ENCODE data around the gene THAP5.

THAP5 gene

GRCh38 chr7:108585843-108586242 lies 16.3 kb upstream of the THAP5 start:
- Histone ChIP-seq H3K9me3 (ENCODE audit: control extremely low read depth in 1 of 5, control insufficient read depth in 4 of 5, insufficient read depth in 2 of 5, low read depth in 1 of 5, low read length in 4 of 5) (no peaks in the 10 kb centered on the region), H3K4me1 (ENCODE audit: control extremely low read depth in 1 of 4, control insufficient read depth in 4 of 4, insufficient read depth in 4 of 4, low read length in 3 of 4) (no peaks in the 10 kb centered on the region), H3K27me3 (replicated peaks in 2 of 5; ENCODE audit: control insufficient read depth in 4 of 5, insufficient read depth in 5 of 5, low read length in 4 of 5) (no peaks in the 10 kb centered on the region), H3K27ac (ENCODE audit: insufficient read depth in 1 of 2, low read depth in 1 of 2, low read length in 2 of 2, poor library complexity in 1 of 2, severe bottlenecking in 2 of 2) (no peak overlapping the region), H3K36me3 (ENCODE audit: control insufficient read depth in 4 of 4, insufficient read depth in 4 of 4, low read length in 3 of 4) (no peaks in the 10 kb centered on the region), H3K4me3 (ENCODE audit: control insufficient read depth in 1 of 7, extremely low read depth in 1 of 7, insufficient read depth in 4 of 7, low read depth in 2 of 7, low read length in 6 of 7) (no peak overlapping the region)
- WGBS (ENCODE audit: insufficient coverage), result 100% methylated on average over 1 of the region's 2 CpGs
- ChIA-PET POLR2A (no interaction called here), CTCF (interaction anchor here (1.2 kb wide), 1 partner anchor 8 kb away, joined by 3 read pairs; no protein-coding TSS in a partner anchor)
- no peak for DNase-seq

GRCh38 chr7:108584211-108584610 lies 14.7 kb upstream of the THAP5 start:
- no peaks in the 10 kb centered on the region for H3K27me3 ChIP-seq (replicated peaks in 2 of 5; ENCODE audit: control insufficient read depth in 4 of 5, insufficient read depth in 5 of 5, low read length in 4 of 5)
- ChIA-PET POLR2A (no interaction called here), CTCF (no interaction called here)
- H3K4me3 ChIP-seq (ENCODE audit: control insufficient read depth in 1 of 7, extremely low read depth in 1 of 7, insufficient read depth in 4 of 7, low read depth in 2 of 7, low read length in 6 of 7), result no peak overlapping the region
- DNase-seq, result no peak
- H3K27ac ChIP-seq (ENCODE audit: insufficient read depth in 1 of 2, low read depth in 1 of 2, low read length in 2 of 2, poor library complexity in 1 of 2, severe bottlenecking in 2 of 2), result no peak overlapping the region
- peaks cover 0 to 13% (median 9%) of the 10 kb centered on the region in 5 experiments for H3K9me3 ChIP-seq (ENCODE audit: control extremely low read depth in 1 of 5, control insufficient read depth in 4 of 5, insufficient read depth in 2 of 5, low read depth in 1 of 5, low read length in 4 of 5)
- peaks cover 0 to 11% (median 4%) of the 10 kb centered on the region in 4 experiments for H3K36me3 ChIP-seq (ENCODE audit: control insufficient read depth in 4 of 4, insufficient read depth in 4 of 4, low read length in 3 of 4)
- no peaks in the 10 kb centered on the region for H3K4me1 ChIP-seq (ENCODE audit: control extremely low read depth in 1 of 4, control insufficient read depth in 4 of 4, insufficient read depth in 4 of 4, low read length in 3 of 4)
- WGBS (ENCODE audit: insufficient coverage), result no CpG with 5 or more reads among the region's 1 CpG

- 100% methylated on average over 1 of the region's 4 CpGs for WGBS (ENCODE audit: insufficient coverage)
- DNase-seq, result no peak
- H3K27ac ChIP-seq (ENCODE audit: insufficient read depth in 1 of 2, low read depth in 1 of 2, low read length in 2 of 2, poor library complexity in 1 of 2, severe bottlenecking in 2 of 2), result no peak overlapping the region
- peaks cover 0 to 16% (median 13%) of the 10 kb centered on the region in 5 experiments for H3K9me3 ChIP-seq (ENCODE audit: control extremely low read depth in 1 of 5, control insufficient read depth in 4 of 5, insufficient read depth in 2 of 5, low read depth in 1 of 5, low read length in 4 of 5)
- H3K4me3 ChIP-seq (ENCODE audit: control insufficient read depth in 1 of 7, extremely low read depth in 1 of 7, insufficient read depth in 4 of 7, low read depth in 2 of 7, low read length in 6 of 7), result no peak overlapping the region
- ChIA-PET POLR2A (no interaction called here), CTCF (no interaction called here)
- peaks cover 0 to 19% (median 5%) of the 10 kb centered on the region in 4 experiments for H3K36me3 ChIP-seq (ENCODE audit: control insufficient read depth in 4 of 4, insufficient read depth in 4 of 4, low read length in 3 of 4)
- no peaks in the 10 kb centered on the region for H3K27me3 ChIP-seq (replicated peaks in 2 of 5; ENCODE audit: control insufficient read depth in 4 of 5, insufficient read depth in 5 of 5, low read length in 4 of 5)
- no peaks in the 10 kb centered on the region for H3K4me1 ChIP-seq (ENCODE audit: control extremely low read depth in 1 of 4, control insufficient read depth in 4 of 4, insufficient read depth in 4 of 4, low read length in 3 of 4)
These were observed 12.4 kb upstream of the THAP5 start for GRCh38 chr7:108581655-108582491.

GRCh38 chr7:108580298-108580697 lies 10.8 kb upstream of the THAP5 start:
- CTCF ChIA-PET, result no interaction called here
- 77% methylated on average over 5 of the region's 6 CpGs for WGBS (ENCODE audit: insufficient coverage)
- no peak overlapping the region for H3K27ac ChIP-seq (ENCODE audit: insufficient read depth in 1 of 2, low read depth in 1 of 2, low read length in 2 of 2, poor library complexity in 1 of 2, severe bottlenecking in 2 of 2)
- H3K36me3 ChIP-seq (ENCODE audit: control insufficient read depth in 4 of 4, insufficient read depth in 4 of 4, low read length in 3 of 4), result peaks cover 0 to 19% (median 6%) of the 10 kb centered on the region in 4 experiments
- H3K9me3 ChIP-seq (ENCODE audit: control extremely low read depth in 1 of 5, control insufficient read depth in 4 of 5, insufficient read depth in 2 of 5, low read depth in 1 of 5, low read length in 4 of 5), result peaks cover 0 to 16% (median 13%) of the 10 kb centered on the region in 5 experiments
- H3K27me3 ChIP-seq (replicated peaks in 2 of 5; ENCODE audit: control insufficient read depth in 4 of 5, insufficient read depth in 5 of 5, low read length in 4 of 5), result no peaks in the 10 kb centered on the region
- POLR2A ChIA-PET, result no interaction called here
- H3K4me1 ChIP-seq (ENCODE audit: control extremely low read depth in 1 of 4, control insufficient read depth in 4 of 4, insufficient read depth in 4 of 4, low read length in 3 of 4), result no peaks in the 10 kb centered on the region
- H3K4me3 ChIP-seq (ENCODE audit: control insufficient read depth in 1 of 7, extremely low read depth in 1 of 7, insufficient read depth in 4 of 7, low read depth in 2 of 7, low read length in 6 of 7), result no peak overlapping the region
- no peak for DNase-seq

GRCh38 chr7:108578937-108579336 lies 9.4 kb upstream of the THAP5 start:
- 100% methylated on average over 6 of the region's 7 CpGs for whole genome bisulfite sequencing (ENCODE audit: insufficient coverage)
- ChIA-PET CTCF (interaction anchor here (0.6 kb wide), 1 partner anchor 27 kb away, joined by 3 read pairs; no protein-coding TSS in a partner anchor), POLR2A (no interaction called here)
- Histone ChIP-seq H3K27ac (ENCODE audit: insufficient read depth in 1 of 2, low read depth in 1 of 2, low read length in 2 of 2, poor library complexity in 1 of 2, severe bottlenecking in 2 of 2) (no peak overlapping the region), H3K4me3 (ENCODE audit: control insufficient read depth in 1 of 7, extremely low read depth in 1 of 7, insufficient read depth in 4 of 7, low read depth in 2 of 7, low read length in 6 of 7) (no peak overlapping the region), H3K9me3 (ENCODE audit: control extremely low read depth in 1 of 5, control insufficient read depth in 4 of 5, insufficient read depth in 2 of 5, low read depth in 1 of 5, low read length in 4 of 5) (peaks cover 0 to 16% (median 13%) of the 10 kb centered on the region in 5 experiments), H3K4me1 (ENCODE audit: control extremely low read depth in 1 of 4, control insufficient read depth in 4 of 4, insufficient read depth in 4 of 4, low read length in 3 of 4) (no peaks in the 10 kb centered on the region), H3K36me3 (ENCODE audit: control insufficient read depth in 4 of 4, insufficient read depth in 4 of 4, low read length in 3 of 4) (peaks cover 0 to 30% (median 13%) of the 10 kb centered on the region in 4 experiments), H3K27me3 (replicated peaks in 2 of 5; ENCODE audit: control insufficient read depth in 4 of 5, insufficient read depth in 5 of 5, low read length in 4 of 5) (no peaks in the 10 kb centered on the region)
- no peak for DNase-seq

- peaks cover 0 to 16% (median 13%) of the 10 kb centered on the region in 5 experiments for H3K9me3 ChIP-seq (ENCODE audit: control extremely low read depth in 1 of 5, control insufficient read depth in 4 of 5, insufficient read depth in 2 of 5, low read depth in 1 of 5, low read length in 4 of 5)
- peaks cover 0 to 35% (median 18%) of the 10 kb centered on the region in 4 experiments for H3K36me3 ChIP-seq (ENCODE audit: control insufficient read depth in 4 of 4, insufficient read depth in 4 of 4, low read length in 3 of 4)
- peaks cover 0 to 8% (median 5%) of the 10 kb centered on the region in 4 experiments for H3K4me1 ChIP-seq (ENCODE audit: control extremely low read depth in 1 of 4, control insufficient read depth in 4 of 4, insufficient read depth in 4 of 4, low read length in 3 of 4)
- ChIA-PET CTCF (interaction anchor here (1.5 kb wide), 1 partner anchor 53 kb away, joined by 3 read pairs; no protein-coding TSS in a partner anchor), POLR2A (no interaction called here)
- no peaks in the 10 kb centered on the region for H3K27me3 ChIP-seq (replicated peaks in 2 of 5; ENCODE audit: control insufficient read depth in 4 of 5, insufficient read depth in 5 of 5, low read length in 4 of 5)
- WGBS (ENCODE audit: insufficient coverage), result 100% methylated on average over 1 of the region's 1 CpG
- no peak overlapping the region for H3K4me3 ChIP-seq (ENCODE audit: control insufficient read depth in 1 of 7, extremely low read depth in 1 of 7, insufficient read depth in 4 of 7, low read depth in 2 of 7, low read length in 6 of 7)
- DNase-seq, result no peak
- H3K27ac ChIP-seq (ENCODE audit: insufficient read depth in 1 of 2, low read depth in 1 of 2, low read length in 2 of 2, poor library complexity in 1 of 2, severe bottlenecking in 2 of 2), result no peak overlapping the region
These were observed 6.6 kb upstream of the THAP5 start for GRCh38 chr7:108576116-108576515.

- H3K36me3 ChIP-seq (ENCODE audit: control insufficient read depth in 4 of 4, insufficient read depth in 4 of 4, low read length in 3 of 4), result peaks cover 0 to 33% (median 18%) of the 10 kb centered on the region in 4 experiments
- H3K27me3 ChIP-seq (replicated peaks in 2 of 5; ENCODE audit: control insufficient read depth in 4 of 5, insufficient read depth in 5 of 5, low read length in 4 of 5), result no peaks in the 10 kb centered on the region
- WGBS (ENCODE audit: insufficient coverage), result no CpG with 5 or more reads among the region's 2 CpGs
- H3K9me3 ChIP-seq (ENCODE audit: control extremely low read depth in 1 of 5, control insufficient read depth in 4 of 5, insufficient read depth in 2 of 5, low read depth in 1 of 5, low read length in 4 of 5), result peaks cover 0 to 12% (median 12%) of the 10 kb centered on the region in 5 experiments
- ChIA-PET CTCF (interaction anchor here (1.4 kb wide), 1 partner anchor 18 kb away, joined by 4 read pairs; no protein-coding TSS in a partner anchor), POLR2A (no interaction called here)
- DNase-seq, result no peak
- H3K4me1 ChIP-seq (ENCODE audit: control extremely low read depth in 1 of 4, control insufficient read depth in 4 of 4, insufficient read depth in 4 of 4, low read length in 3 of 4), result peaks cover 5 to 17% (median 9%) of the 10 kb centered on the region in 4 experiments
- no peak overlapping the region for H3K4me3 ChIP-seq (ENCODE audit: control insufficient read depth in 1 of 7, extremely low read depth in 1 of 7, insufficient read depth in 4 of 7, low read depth in 2 of 7, low read length in 6 of 7)
- H3K27ac ChIP-seq (ENCODE audit: insufficient read depth in 1 of 2, low read depth in 1 of 2, low read length in 2 of 2, poor library complexity in 1 of 2, severe bottlenecking in 2 of 2), result no peak overlapping the region
These were observed 5.7 kb upstream of the THAP5 start for GRCh38 chr7:108575156-108575555.

All from common myeloid progenitor, CD34-positive (primary cell).